ENCODE results near the gene UPK3BL2. TPM values are rescaled to one million over a fixed set of nuclear protein-coding genes. Genes with fewer than 3 reads are reported as not detected.
A peak's percentile ranks its signal among the peaks of the same experiment; 100 is the strongest.
"Not testable (repeated sequence)": the region's sequence is repeated elsewhere in the genome, so short reads cannot be mapped to it uniquely, and the experiment has no call there.

Gene UPK3BL2
- total RNA-seq, 1 donor from 2014 or later = 19.2 TPM

DNA sequence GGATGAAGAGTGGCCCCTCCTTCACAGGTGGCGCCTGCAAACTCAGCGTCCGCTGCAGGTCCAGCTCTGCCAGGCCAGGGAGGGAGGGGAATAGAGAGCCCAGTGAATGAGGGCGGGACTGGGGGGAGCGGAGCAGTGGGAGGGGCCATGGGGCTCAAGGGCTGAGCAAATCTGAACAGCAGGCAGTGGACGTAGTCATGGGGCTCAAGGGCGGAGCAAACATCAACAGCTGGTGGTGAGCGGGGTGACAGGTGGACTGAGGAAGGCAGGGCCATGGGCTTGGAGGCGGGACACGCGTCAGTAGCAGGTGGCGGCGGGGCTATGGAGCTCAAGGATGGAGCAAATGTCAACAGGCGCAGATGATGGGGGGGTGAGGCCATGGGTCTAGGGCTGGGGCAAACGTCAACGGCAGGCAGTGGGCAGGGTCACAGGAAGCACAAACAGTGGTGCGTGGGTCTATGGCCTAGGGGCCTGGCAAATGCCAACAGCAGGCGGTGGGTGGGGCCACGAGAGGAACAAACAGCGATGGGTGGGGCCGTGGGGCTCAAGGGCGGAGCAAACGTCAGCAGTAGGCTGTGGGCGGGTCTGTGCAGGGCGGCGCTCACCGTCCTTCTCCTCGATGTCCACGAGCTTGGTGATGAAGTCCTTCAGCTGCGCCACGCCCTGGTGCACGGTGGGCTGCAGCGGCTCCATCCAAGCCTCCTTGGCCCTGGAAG is 50.1 kb downstream of the UPK3BL2 start:
- H3K4me3 Mint-ChIP-seq; H3K27ac Mint-ChIP-seq; H3K27me3 Mint-ChIP-seq; H3K9me3 Mint-ChIP-seq; DNase-seq; intact Hi-C loops (cut with micrococcal nuclease); H3K4me1 Mint-ChIP-seq; H3K36me3 Mint-ChIP-seq (ENCODE audit: low read depth): not testable (repeated sequence)

GRCh38 chr7:102490529-102491075 is 52.9 kb downstream of the UPK3BL2 start:
- H3K4me1 Mint-ChIP-seq; H3K27ac Mint-ChIP-seq; H3K9me3 Mint-ChIP-seq; intact Hi-C loops (cut with micrococcal nuclease); H3K36me3 Mint-ChIP-seq (ENCODE audit: low read depth); H3K4me3 Mint-ChIP-seq; H3K27me3 Mint-ChIP-seq: not testable (repeated sequence)
- DNase-seq = peak; percentile 93

Other genes with a start within 250 kb of the UPK3BL2 start
- gene SPDYE6, start 187.3 kb downstream of the UPK3BL2 start, total RNA-seq = not detected in 2 replicates
- 26.4 and 31.7 TPM in 2 replicates for gene PRKRIP1, start 147.3 kb downstream of the UPK3BL2 start, total RNA-seq
- 45.8 and 49.8 TPM in 2 replicates for gene ORAI2, start 110.1 kb downstream of the UPK3BL2 start, total RNA-seq
- gene ALKBH4, start 78.8 kb downstream of the UPK3BL2 start, total RNA-seq = 9.9 and 10.9 TPM in 2 replicates
- gene LRWD1, start 78.7 kb downstream of the UPK3BL2 start, total RNA-seq = 30.5 and 32.4 TPM in 2 replicates
- gene POLR2J, start 64.8 kb downstream of the UPK3BL2 start, total RNA-seq = 46.8 and 50.8 TPM in 2 replicates
- 27.1 and 28.6 TPM in 2 replicates for gene RASA4B, start 25.9 kb downstream of the UPK3BL2 start, total RNA-seq
- gene SPDYE2, start 7.5 kb upstream of the UPK3BL2 start, total RNA-seq = 0.19 TPM in 1 of 2 replicates, not detected in the other
- 49.3 and 50.9 TPM in 2 replicates for gene POLR2J3, start 28.9 kb upstream of the UPK3BL2 start, total RNA-seq
- gene RASA4, start 73.1 kb upstream of the UPK3BL2 start, total RNA-seq = 52.8 and 54.1 TPM in 2 replicates
- gene UPK3BL1, start 99.1 kb upstream of the UPK3BL2 start, total RNA-seq = 14.4 and 23.0 TPM in 2 replicates
- not detected in 2 replicates for gene SPDYE2B, start 106.6 kb upstream of the UPK3BL2 start, total RNA-seq
- gene POLR2J2, start 128.0 kb upstream of the UPK3BL2 start, total RNA-seq = 17.8 and 20.2 TPM in 2 replicates
- gene FAM185A, start 205.3 kb upstream of the UPK3BL2 start, total RNA-seq = 7.9 and 9.3 TPM in 2 replicates